GM21786 (cell line): ENCODE data around the gene CCR5AS.
"Not testable (repeated sequence)": the region's sequence is repeated elsewhere in the genome, so short reads cannot be mapped to it uniquely, and the experiment has no call there.

Experiments used
- ATAC-seq: cut with Tn5 transposase; IDR thresholded peaks from one replicate; pipeline ENCODE4 v1.9.1; 2021; ENCODE audit not compliant: unreplicated experiment

Gene CCR5AS

GRCh38 chr3:46429671-46430070, 22.8 kb upstream of the CCR5AS start:
- no peak for ATAC-seq

- no peak for ATAC-seq
These were observed 22.4 kb upstream of the CCR5AS start for GRCh38 chr3:46429250-46429649.

- ATAC-seq = no peak
These were observed 21.3 kb upstream of the CCR5AS start for GRCh38 chr3:46427916-46428833.

DNA sequence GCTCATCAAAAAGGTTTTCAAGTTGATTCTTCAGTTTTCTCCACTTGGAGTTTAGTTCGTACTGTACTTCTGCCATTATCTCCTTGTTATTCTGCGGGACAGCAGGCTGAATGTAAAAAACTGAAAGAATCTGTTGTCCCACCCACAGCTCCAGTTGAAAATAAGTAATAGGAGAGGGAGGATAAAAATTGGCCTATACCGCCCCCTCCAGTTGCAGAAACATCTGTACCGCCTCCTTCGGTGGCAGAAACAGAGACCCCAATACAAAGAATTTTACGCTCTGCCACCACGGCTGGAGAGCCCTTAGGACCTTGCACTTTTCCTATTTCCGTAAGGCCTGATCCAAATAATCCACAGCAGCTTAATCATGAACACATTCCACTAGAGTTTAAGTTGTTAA, 20.5 kb upstream of the CCR5AS start:
- not testable (repeated sequence) for ATAC-seq

DNA sequence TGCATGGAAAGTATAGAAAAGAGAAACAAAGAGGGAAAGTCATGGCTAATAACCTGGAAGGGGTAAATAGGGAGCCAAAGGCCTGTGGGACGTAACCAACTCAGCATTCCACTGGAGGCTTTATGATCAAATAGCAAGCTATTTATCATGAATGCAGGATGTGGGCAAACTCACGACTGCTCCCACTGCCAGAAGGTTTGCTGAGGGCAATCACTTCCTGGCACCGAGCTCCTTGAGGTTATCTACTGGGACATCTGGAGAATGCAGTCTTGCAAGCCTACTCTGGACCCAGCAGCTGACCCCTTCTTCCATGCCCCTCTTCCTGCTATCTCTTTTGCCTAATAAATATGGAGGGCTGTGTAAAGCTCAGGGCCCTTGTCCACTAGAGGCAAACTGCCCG, 19.6 kb upstream of the CCR5AS start:
- ATAC-seq = not testable (repeated sequence)

- ATAC-seq = no peak
These were observed 16.7 kb upstream of the CCR5AS start for GRCh38 chr3:46423588-46423987.

DNA sequence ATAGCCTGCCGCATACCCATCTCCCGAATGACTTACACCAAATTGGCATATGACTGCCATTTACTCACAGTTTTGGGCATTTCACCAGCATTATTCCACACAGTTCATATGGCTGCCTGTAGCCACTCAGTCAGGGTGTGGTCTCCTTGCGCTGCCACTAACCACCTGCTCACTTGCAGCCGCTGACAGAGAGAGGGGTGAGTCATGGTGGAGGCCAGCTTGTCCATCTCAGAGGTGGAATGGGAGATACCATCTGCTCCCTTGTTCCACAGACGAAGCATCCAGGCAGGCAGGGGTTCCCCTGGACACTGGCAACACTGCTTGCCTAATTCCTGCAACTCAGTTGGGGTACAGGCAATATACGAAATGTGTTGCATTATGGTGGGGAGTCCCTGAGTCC, 15.8 kb upstream of the CCR5AS start:
- ATAC-seq = no peak

- no peak for ATAC-seq
These were observed 14.1 kb upstream of the CCR5AS start for GRCh38 chr3:46420931-46421330.

DNA sequence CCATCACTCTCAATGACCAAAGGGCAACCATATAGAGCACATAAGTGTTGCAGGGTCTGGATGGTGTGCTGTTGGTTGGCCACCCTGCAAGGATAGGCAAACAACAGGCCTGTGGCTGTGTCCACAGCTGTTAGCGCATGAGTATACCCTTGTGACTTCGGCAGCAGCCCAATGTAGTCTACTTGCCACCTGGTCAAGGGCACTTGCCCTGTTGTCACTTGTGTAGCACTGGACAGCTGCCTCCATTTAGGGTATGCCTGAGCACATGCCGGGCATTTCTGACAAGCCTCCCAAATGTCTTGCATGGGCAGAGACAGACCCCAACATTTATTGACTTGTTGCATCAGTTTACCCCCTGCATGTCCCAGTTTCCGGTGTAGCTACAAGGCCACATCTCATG, 12.9 kb upstream of the CCR5AS start:
- no peak for ATAC-seq

DNA sequence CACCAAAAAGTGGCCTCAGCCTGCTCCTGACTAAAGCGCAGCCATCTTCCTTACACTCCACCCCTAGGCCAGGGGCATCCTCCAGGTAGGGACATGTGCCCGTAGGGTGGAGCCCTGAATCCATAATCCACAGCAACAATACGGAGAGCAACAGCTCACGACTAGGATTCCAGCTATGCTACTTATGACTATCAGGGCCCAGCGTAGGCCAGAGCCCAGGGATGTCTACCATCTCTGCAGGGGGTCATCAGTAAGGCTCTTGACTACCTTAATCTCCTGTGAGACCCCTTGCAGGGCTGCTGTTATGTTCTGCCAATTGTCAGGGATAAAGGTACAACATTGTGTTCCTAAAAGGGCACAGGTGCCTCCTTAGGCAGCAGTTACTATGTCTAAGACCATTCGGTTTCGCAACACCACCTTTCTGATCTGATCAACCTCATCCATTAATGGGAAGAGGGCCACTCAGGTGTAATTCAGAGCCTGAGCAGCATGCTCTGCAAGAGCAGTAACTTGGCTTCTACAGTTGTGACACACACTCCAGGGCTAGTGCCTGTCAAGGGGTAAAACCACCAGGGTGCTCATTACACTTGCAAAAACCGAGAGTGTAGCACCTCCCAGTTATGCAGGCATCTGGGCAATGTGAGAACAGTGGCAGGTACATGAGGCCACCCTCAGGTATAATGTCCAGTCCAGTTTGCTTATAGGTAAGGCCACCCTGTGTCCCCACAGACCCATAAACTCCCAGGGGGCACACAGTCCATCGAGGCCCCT, 11.2 kb upstream of the CCR5AS start:
- no peak for ATAC-seq

DNA sequence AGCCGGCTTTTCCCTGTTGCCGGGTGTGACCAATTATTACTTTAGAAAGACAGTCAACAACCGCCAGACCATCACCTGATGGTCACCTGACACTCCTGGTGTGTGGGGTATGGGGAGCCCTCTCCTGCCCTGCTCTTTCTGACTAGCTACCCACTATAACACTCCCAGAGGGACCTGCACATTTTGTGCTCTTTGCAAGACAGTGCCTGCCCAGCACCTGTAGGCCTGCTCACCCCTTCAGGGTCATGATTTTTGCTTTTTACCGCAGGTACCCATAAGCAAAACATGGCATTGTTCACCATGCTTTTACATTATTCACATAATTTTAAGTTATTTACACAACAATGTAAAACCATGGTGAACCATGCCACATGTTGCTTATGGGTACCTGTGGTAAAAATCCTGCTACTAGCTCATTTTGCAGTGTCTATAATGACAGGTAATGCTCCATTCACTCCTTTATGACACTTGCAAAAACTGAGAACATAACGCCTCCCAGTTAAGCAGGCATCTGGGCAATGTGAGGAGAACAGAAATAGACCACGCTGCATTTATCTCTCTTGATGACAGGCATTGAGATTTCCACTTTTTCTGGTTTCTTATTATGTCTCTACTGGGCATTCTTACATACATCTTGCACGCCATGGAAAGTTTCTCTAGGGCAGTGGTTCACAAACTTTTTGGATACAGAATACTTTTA, 10.1 kb upstream of the CCR5AS start:
- no peak for ATAC-seq

- ATAC-seq = no peak
These were observed 9.4 kb upstream of the CCR5AS start for GRCh38 chr3:46416125-46416810.

GRCh38 chr3:46414739-46415138, 7.9 kb upstream of the CCR5AS start:
- no peak for ATAC-seq

GRCh38 chr3:46413951-46414350, 7.1 kb upstream of the CCR5AS start:
- ATAC-seq = no peak

- no peak for ATAC-seq
These were observed 6.0 kb upstream of the CCR5AS start for GRCh38 chr3:46412786-46413298.

DNA sequence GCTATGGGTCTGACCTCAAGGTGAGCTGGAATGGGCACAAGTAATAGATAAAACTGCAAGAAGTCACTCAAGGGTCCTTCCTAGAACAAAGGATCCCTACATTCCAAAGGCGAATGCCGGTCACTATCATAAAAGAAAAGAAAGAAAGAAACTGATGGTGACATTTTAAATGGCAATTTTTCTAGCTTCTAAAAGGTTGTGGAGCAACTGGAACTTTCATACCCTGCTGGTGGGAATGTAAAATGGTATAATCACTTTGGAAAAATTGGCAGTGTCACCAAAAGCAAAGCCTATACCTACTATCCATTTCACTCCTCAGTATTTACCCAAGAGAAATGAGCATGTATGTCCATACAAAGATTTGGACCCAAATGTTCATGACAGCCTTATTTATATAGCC, 4.4 kb upstream of the CCR5AS start:
- no peak for ATAC-seq

GRCh38 chr3:46410669-46411068, 3.8 kb upstream of the CCR5AS start:
- no peak for ATAC-seq

DNA sequence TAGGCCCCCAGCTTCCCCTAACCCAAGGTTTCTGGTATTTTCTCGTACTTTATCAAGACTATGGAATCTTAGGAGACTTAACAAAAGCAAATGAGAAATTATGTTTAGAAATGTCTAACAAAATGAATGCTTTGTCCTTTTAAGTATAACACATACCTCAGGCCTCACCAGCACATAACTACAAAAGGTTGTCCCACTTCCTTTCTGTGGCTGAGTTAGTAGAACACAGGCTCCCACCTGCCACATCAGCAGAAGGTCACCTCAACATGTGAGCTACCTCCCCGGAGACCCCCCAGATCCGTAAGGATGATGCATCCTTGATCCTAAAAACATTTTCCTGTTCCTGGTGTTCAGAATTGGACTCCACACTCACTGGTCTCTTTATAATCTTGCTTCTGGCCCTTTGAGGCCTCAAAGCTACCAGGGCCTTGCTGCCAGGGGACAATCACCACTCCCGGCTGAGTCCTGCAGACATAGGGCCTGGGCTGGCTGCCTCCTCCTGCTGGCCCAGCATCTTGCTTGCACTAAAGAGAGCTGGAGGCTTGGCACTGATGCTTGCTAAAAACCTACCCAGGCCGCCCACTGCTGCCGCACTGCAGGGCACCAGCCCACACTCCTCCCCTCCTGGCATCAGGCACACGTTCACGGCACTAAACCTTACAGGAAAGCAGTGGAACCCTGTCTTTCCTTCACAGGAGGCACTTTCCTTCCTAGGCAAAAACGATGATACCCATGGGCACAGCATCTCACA, 3.0 kb upstream of the CCR5AS start:
- ATAC-seq = no peak

GRCh38 chr3:46408853-46409252, 2.0 kb upstream of the CCR5AS start:
- no peak for ATAC-seq

DNA sequence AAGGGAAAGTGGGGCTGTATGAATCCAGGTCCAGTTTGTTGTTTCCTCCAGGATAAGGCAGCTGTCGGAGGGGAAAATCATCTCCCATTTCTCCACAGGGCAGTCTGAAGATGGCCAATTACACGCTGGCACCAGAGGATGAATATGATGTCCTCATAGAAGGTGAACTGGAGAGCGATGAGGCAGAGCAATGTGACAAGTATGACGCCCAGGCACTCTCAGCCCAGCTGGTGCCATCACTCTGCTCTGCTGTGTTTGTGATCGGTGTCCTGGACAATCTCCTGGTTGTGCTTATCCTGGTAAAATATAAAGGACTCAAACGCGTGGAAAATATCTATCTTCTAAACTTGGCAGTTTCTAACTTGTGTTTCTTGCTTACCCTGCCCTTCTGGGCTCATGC, 1.1 kb upstream of the CCR5AS start:
- no peak for ATAC-seq
